GM12872 (cell line): Measurements from ENCODE around the gene HSPBP1.

Source experiments
- CTCF ChIP-seq: IDR thresholded peaks from 3 replicates; pipeline ENCODE4 v1.5.1; 2011; ENCODE audit warnings: low read depth, mild to moderate bottlenecking, low read length, moderate library complexity; ENCODE audit not compliant: insufficient read depth

Gene HSPBP1

DNA sequence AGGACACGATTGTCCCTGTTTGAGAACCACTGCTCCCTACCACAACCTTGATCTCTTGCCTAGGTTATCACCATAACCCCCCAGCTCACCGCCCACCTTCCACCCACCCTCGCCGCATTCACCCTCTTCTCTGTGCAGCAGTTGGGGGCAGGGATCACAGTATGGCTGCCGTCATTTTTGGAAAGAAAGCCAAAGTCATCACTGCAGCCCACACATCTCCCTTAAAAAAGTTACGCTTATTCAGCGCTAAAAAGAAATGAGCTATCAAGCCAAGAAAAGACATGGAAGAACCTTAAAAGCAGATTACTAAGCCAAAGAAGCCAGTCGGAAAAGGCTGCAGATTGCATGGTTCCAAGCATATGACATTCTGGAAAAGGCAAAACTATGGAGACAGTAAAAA, 10.6 kb downstream of the HSPBP1 start:
- no peak for TF ChIP-seq CTCF

- TF ChIP-seq CTCF: no peak
Measured at GRCh38 chr19:55266840-55267239, 13.1 kb downstream of the HSPBP1 start.

GRCh38 chr19:55266404-55266803, 13.5 kb downstream of the HSPBP1 start:
- TF ChIP-seq CTCF: no peak

DNA sequence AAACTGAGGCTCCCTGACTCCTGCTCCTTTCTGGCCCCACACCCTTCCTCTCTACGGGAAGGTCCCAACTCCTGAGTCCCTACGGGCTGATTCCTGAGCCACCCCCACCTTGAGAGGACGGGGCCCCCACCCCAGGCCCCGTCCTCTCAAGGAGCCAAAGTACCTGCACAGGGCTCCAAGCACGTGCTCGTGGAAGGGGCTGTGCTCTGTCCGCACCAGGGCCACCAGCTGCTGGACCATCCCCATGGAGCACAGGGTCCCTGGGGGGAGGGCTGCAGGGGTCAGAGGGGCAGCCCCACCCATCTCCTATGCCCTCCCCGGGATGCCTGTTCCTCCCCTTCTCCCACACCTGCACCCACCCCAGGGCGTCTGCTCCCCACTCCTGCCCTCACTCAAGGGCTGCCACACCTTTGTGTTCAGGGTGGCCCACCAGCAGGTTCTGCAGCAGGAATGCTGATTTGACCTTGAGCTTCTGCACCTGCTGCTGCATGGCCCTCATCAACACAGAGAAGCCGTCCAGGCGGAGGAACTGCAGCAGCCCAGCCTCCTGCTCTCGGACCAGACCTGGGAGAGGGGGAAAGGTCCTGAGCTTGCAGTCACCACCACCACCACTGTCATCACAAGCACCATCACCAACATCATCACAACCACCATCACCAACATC, 14.1 kb downstream of the HSPBP1 start:
- no peak for TF ChIP-seq CTCF

GRCh38 chr19:55265173-55265572, 14.7 kb downstream of the HSPBP1 start:
- TF ChIP-seq CTCF: no peak

- TF ChIP-seq CTCF: no peak
Measured at GRCh38 chr19:55264531-55264930, 15.4 kb downstream of the HSPBP1 start.

DNA sequence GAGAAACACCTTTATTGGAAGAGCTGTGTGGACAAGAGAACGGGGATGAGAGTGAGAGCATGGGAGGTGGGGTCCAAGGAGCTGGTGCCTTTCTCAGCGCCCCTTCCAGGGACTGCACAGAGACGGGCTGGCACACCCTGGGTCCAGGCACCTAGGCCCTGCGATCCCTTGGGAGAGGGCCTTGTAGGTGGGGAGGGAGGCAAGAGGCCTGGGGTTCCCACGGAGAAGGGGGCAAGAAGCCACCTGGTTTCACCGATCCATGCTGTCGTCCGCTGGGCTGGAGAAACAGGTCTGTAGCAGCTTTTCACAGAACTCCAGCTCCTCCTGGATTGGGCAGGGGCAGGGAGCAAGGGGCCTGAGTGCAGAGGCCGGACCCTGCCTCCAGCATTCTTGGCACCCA, 17.6 kb downstream of the HSPBP1 start:
- no peak for TF ChIP-seq CTCF

- TF ChIP-seq CTCF: no peak
Measured at GRCh38 chr19:55261671-55262126, 18.2 kb downstream of the HSPBP1 start.
